ENCODE results near the gene PRG2. TPM values are rescaled to one million over a fixed set of nuclear protein-coding genes. Genes with fewer than 3 reads are reported as not detected.

Gene PRG2, protein sequence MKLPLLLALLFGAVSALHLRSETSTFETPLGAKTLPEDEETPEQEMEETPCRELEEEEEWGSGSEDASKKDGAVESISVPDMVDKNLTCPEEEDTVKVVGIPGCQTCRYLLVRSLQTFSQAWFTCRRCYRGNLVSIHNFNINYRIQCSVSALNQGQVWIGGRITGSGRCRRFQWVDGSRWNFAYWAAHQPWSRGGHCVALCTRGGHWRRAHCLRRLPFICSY
- not detected for total RNA-seq
- long read RNA-seq: 0 reads

- Histone ChIP-seq H3K27ac (no peak within 1 kb of the TSS), H3K9me3 (no peaks in the 10 kb centered on the region), H3K36me3 (no peaks in the 10 kb centered on the region), H3K27me3 (no peaks in the 10 kb centered on the region), H3K4me1 (no peaks in the 10 kb centered on the region), H3K4me3 (no peak within 1 kb of the TSS)
- TF ChIP-seq CTCF (IDR thresholded peaks at IDR 0.05): no peak
- DNase-seq (no peak), ATAC-seq (no peak)
- intact Hi-C loops (cut with DNase I): no loop called here
Observed at GRCh38 chr11:57390535-57390934, at the start of gene PRG2. Gene PRG2 (minus strand): TSS chr11:57390650. CDS start chr11:57389944, 706 bp downstream.

DNA sequence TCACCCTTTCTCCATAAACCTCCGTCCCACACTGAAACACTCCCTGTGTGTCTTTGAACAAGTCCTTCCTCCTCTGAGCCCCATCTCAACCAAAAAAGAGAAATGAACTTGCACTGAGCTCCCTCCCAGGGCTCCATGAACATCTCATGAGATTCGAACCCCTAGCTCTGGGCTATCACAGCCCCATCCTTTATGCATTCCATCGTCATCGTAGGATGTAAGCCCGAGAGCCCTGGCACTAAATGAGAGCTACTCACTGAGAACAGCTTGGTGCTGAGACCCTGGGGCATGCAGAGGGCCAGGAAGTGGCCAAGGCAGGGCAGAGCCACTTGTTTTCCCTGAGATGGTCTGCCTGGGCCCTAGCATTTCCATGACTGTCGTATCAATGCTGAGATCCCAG lies 49.3 kb upstream of the PRG2 start:
- DNase-seq (no peak), ATAC-seq (no peak)
- no peaks in the 10 kb centered on the region for H3K36me3 ChIP-seq
- H3K27ac ChIP-seq: no peak overlapping the region
- peaks cover 7% of the 10 kb centered on the region for H3K4me1 ChIP-seq
- no peak overlapping the region for H3K4me3 ChIP-seq
- intact Hi-C loops (cut with DNase I): no loop called here
- no peak for TF ChIP-seq CTCF (IDR thresholded peaks at IDR 0.05)
- H3K27me3 ChIP-seq: no peaks in the 10 kb centered on the region
- H3K9me3 ChIP-seq: no peaks in the 10 kb centered on the region

GRCh38 chr11:57438345-57439285 lies 48.2 kb upstream of the PRG2 start:
- H3K36me3 ChIP-seq: no peaks in the 10 kb centered on the region
- no peak overlapping the region for H3K27ac ChIP-seq
- intact Hi-C loops (cut with DNase I): no loop called here
- H3K9me3 ChIP-seq: no peaks in the 10 kb centered on the region
- ATAC-seq (no peak), DNase-seq (no peak)
- H3K4me1 ChIP-seq: peaks cover 15% of the 10 kb centered on the region
- no peaks in the 10 kb centered on the region for H3K27me3 ChIP-seq
- no peak overlapping the region for H3K4me3 ChIP-seq
- no peak for TF ChIP-seq CTCF (IDR thresholded peaks at IDR 0.05)

GRCh38 chr11:57436031-57436430 lies 45.6 kb upstream of the PRG2 start:
- TF ChIP-seq CTCF (IDR thresholded peaks at IDR 0.05): no peak
- ATAC-seq: no peak
- Histone ChIP-seq H3K9me3 (no peaks in the 10 kb centered on the region), H3K27ac (peak overlapping the region; percentile 68), H3K36me3 (no peaks in the 10 kb centered on the region), H3K4me1 (peaks cover 28% of the 10 kb centered on the region), H3K27me3 (no peaks in the 10 kb centered on the region), H3K4me3 (no peak overlapping the region)
- intact Hi-C loops (cut with DNase I): no loop called here
- DNase-seq: no peak

DNA sequence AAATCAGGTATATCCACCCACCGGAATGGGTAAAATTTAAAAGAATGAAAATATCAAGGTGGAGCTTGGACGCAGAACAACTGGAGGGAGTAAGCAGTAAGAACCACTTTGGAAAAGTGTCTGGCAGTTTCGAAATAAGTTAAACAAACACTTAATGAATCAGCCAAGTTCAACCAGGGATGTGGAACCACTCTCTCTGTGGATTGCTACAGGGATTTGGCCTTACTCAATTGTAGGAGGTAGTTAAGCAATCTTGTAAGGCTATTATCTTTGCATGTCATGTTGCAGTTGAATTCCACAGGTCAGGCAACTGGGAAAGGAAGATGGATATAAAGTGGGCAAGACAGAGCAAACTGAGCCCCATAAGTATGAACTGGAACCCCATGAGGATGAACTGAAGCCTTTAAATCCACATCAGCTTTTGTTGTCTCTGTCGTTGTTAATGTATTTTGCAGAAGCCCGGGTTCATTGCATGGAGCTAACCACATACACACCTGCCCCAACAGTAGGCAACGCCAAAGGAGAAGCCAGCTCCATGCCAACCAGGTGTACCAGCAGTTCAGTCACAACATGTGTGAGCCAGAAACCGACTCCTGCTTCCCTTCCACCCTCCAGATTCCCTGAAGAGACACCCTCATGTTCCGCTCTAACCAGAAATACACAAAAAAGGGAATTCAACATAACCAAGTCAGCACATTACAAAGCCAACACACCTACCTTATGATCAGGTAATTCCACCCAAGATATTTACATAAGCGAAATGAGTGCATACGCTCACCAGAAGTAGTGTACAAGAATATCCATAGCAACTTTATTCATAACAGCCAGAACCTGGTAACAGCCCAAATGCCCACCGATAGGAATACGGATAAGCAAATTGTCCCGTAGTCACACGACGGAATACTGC lies 44.4 kb upstream of the PRG2 start:
- Histone ChIP-seq H3K36me3 (no peaks in the 10 kb centered on the region), H3K27me3 (no peaks in the 10 kb centered on the region), H3K9me3 (no peaks in the 10 kb centered on the region), H3K4me3 (no peak overlapping the region), H3K27ac (peak overlapping the region; percentile 68), H3K4me1 (peaks cover 28% of the 10 kb centered on the region)
- TF ChIP-seq CTCF (IDR thresholded peaks at IDR 0.05): no peak
- intact Hi-C loops (cut with DNase I): no loop called here
- ATAC-seq (peak; percentile 79), DNase-seq (no peak)
